ENCODE measurements around the gene NELFCD. TPM values are rescaled to one million over a fixed set of nuclear protein-coding genes. Genes with fewer than 3 reads are reported as not detected.
A peak's percentile ranks its signal among the peaks of the same experiment; 100 is the strongest.

Gene NELFCD
- total RNA-seq, 1 donor from 2014 or later = 70.4 TPM

DNA sequence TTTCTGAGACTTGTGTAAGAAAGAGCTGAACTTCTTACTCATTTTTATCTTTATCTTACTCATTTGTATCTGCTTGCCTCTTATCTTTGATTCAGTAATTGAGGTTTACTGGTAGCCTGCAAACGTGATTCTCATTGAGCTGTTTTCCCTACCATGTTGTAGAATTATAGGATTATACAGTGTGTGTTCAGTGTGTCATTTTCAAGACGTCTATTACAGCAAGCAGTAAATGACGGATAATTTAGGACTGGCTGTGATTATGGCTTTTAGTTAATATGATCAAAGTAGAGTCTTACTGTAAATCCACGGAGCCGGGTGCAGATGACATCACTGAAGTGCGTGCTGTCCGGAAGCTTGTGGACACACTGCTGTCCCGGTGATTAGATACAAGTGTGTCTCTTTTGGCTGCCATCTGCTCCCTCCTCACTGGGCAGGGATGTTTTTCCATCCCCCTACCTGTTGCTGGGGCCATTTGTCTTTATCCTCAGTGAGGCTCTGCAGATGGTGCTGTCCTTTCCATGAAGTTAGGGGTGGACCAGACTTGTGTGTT is 6.0 kb downstream of the NELFCD start:
- TF ChIP-seq, protein P1, sequence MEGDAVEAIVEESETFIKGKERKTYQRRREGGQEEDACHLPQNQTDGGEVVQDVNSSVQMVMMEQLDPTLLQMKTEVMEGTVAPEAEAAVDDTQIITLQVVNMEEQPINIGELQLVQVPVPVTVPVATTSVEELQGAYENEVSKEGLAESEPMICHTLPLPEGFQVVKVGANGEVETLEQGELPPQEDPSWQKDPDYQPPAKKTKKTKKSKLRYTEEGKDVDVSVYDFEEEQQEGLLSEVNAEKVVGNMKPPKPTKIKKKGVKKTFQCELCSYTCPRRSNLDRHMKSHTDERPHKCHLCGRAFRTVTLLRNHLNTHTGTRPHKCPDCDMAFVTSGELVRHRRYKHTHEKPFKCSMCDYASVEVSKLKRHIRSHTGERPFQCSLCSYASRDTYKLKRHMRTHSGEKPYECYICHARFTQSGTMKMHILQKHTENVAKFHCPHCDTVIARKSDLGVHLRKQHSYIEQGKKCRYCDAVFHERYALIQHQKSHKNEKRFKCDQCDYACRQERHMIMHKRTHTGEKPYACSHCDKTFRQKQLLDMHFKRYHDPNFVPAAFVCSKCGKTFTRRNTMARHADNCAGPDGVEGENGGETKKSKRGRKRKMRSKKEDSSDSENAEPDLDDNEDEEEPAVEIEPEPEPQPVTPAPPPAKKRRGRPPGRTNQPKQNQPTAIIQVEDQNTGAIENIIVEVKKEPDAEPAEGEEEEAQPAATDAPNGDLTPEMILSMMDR (IDR thresholded peaks at IDR 0.05; ENCODE audit: insufficient read depth, low read depth, low read length) = no peak
- no peak for TF ChIP-seq EZH2 (IDR thresholded peaks at IDR 0.05; ENCODE audit: insufficient read depth, low read length)
- Histone ChIP-seq H3K79me2 (ENCODE audit: insufficient read depth, low read length) (peaks cover 47% of the 10 kb centered on the region), H3K27ac (ENCODE audit: low read depth, low read length) (no peak overlapping the region), H3K4me3 (ENCODE audit: insufficient read depth, low read depth, low read length) (no peak overlapping the region), H3K36me3 (ENCODE audit: insufficient read depth, low read length) (peaks cover 30% of the 10 kb centered on the region), H4K20me1 (ENCODE audit: insufficient read depth, low read length) (peaks cover 56% of the 10 kb centered on the region), H3K9ac (ENCODE audit: low read length) (no peak overlapping the region), H3K4me1 (ENCODE audit: insufficient read depth, low read length) (peaks cover 4% of the 10 kb centered on the region), H3K27me3 (ENCODE audit: insufficient read depth, low read length) (no peaks in the 10 kb centered on the region), H3K4me2 (ENCODE audit: low read length) (no peak overlapping the region), H2AFZ (ENCODE audit: low read depth, low read length) (no peak overlapping the region), H3K9me3 (ENCODE audit: insufficient read depth, low read depth, low read length) (no peaks in the 10 kb centered on the region)
- Mint-ChIP-seq H3K4me1 (ENCODE audit: low read depth, unreplicated experiment) (peaks cover 14% of the 10 kb centered on the region), H3K27ac (ENCODE audit: unreplicated experiment) (no peak overlapping the region), H3K9me3 (ENCODE audit: unreplicated experiment) (no peaks in the 10 kb centered on the region), H3K36me3 (ENCODE audit: low read depth, unreplicated experiment) (peaks cover 2% of the 10 kb centered on the region), H3K27me3 (ENCODE audit: low read depth, unreplicated experiment) (no peaks in the 10 kb centered on the region), H3K4me3 (ENCODE audit: unreplicated experiment) (no peak overlapping the region)
- FAIRE-seq (no peak), DNase-seq (ENCODE audit: low read depth) (no peak)

DNA sequence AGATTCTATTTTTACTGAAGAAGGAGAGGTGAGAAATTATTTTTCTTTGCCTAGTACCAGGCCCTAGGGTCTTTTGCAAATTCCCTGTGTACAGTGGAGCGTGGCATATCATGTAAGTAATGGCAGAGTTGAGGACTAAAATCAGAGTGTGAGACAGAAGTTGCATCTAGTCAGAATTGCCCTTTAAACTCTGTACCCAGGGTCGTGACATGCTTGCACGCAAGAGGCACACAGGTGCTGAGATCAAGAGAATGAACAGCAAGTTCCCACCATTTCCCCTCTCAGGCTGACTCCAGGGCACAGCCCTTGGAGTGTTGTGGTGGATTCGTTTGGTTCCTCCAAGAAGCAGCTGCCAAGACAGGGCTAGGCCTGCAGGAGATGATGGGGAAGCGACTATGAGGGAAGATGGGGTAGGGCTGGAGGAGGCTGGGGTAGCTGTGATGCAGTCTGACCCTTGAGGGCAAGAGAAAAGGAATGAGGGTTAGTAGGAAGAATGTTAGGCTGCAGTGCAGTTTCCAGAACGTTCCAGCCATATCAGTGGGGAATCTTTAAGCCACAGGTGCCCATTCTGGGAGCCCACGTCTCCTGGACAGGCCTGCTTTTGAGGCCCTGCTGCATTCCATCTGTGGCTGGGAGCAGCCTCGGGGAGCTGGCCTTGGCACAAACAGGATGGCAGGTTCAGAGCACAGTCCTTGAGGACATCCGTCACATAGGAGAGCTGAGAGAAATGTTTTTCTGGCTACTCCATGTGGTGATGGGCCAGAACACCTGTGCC is 6.9 kb downstream of the NELFCD start:
- peak overlapping the region; percentile 55 for H3K27ac Mint-ChIP-seq (ENCODE audit: unreplicated experiment)
- peaks cover 38% of the 10 kb centered on the region for H3K36me3 ChIP-seq (ENCODE audit: insufficient read depth, low read length)
- no peaks in the 10 kb centered on the region for H3K36me3 Mint-ChIP-seq (ENCODE audit: low read depth, unreplicated experiment)
- no peak overlapping the region for H3K4me3 Mint-ChIP-seq (ENCODE audit: unreplicated experiment)
- H3K27me3 ChIP-seq (ENCODE audit: insufficient read depth, low read length) = no peaks in the 10 kb centered on the region
- peaks cover 38% of the 10 kb centered on the region for H3K79me2 ChIP-seq (ENCODE audit: insufficient read depth, low read length)
- H3K4me1 ChIP-seq (ENCODE audit: insufficient read depth, low read length) = no peaks in the 10 kb centered on the region
- H3K27ac ChIP-seq (ENCODE audit: low read depth, low read length) = no peak overlapping the region
- H3K9me3 Mint-ChIP-seq (ENCODE audit: unreplicated experiment) = no peaks in the 10 kb centered on the region
- TF ChIP-seq, protein P1 (IDR thresholded peaks at IDR 0.05; ENCODE audit: insufficient read depth, low read depth, low read length) = no peak
- no peak for TF ChIP-seq EZH2 (IDR thresholded peaks at IDR 0.05; ENCODE audit: insufficient read depth, low read length)
- DNase-seq (ENCODE audit: low read depth) (no peak), FAIRE-seq (no peak)
- no peak overlapping the region for H3K4me2 ChIP-seq (ENCODE audit: low read length)
- no peaks in the 10 kb centered on the region for H3K9me3 ChIP-seq (ENCODE audit: insufficient read depth, low read depth, low read length)
- H3K4me1 Mint-ChIP-seq (ENCODE audit: low read depth, unreplicated experiment) = peaks cover 9% of the 10 kb centered on the region
- no peak overlapping the region for H3K9ac ChIP-seq (ENCODE audit: low read length)
- no peak overlapping the region for H2AFZ ChIP-seq (ENCODE audit: low read depth, low read length)
- peaks cover 48% of the 10 kb centered on the region for H4K20me1 ChIP-seq (ENCODE audit: insufficient read depth, low read length)
- no peak overlapping the region for H3K4me3 ChIP-seq (ENCODE audit: insufficient read depth, low read depth, low read length)
- H3K27me3 Mint-ChIP-seq (ENCODE audit: low read depth, unreplicated experiment) = no peaks in the 10 kb centered on the region

DNA sequence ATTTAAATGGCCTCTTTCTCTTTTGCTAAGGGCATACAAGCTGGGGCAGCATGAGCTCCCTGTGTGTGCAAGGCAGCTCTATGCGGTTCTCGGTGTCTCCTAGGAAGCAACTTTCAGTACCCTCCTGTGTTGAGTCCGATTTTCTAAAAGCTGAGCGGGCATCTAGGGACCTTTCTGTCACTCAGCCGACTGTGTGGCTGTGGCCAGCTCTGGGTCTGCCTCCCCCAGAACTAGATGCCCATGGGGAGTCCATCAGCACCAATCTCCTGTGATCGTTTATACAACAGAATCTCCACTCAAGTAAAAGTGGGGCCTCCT is 7.5 kb downstream of the NELFCD start:
- Histone ChIP-seq H3K4me1 (ENCODE audit: insufficient read depth, low read length) (no peaks in the 10 kb centered on the region), H3K27me3 (ENCODE audit: insufficient read depth, low read length) (no peaks in the 10 kb centered on the region), H2AFZ (ENCODE audit: low read depth, low read length) (no peak overlapping the region), H4K20me1 (ENCODE audit: insufficient read depth, low read length) (peaks cover 47% of the 10 kb centered on the region), H3K4me3 (ENCODE audit: insufficient read depth, low read depth, low read length) (no peak overlapping the region), H3K79me2 (ENCODE audit: insufficient read depth, low read length) (peaks cover 35% of the 10 kb centered on the region), H3K9ac (ENCODE audit: low read length) (no peak overlapping the region), H3K9me3 (ENCODE audit: insufficient read depth, low read depth, low read length) (no peaks in the 10 kb centered on the region), H3K27ac (ENCODE audit: low read depth, low read length) (no peak overlapping the region), H3K36me3 (ENCODE audit: insufficient read depth, low read length) (peaks cover 44% of the 10 kb centered on the region), H3K4me2 (ENCODE audit: low read length) (no peak overlapping the region)
- Mint-ChIP-seq H3K4me1 (ENCODE audit: low read depth, unreplicated experiment) (peaks cover 9% of the 10 kb centered on the region), H3K27me3 (ENCODE audit: low read depth, unreplicated experiment) (no peaks in the 10 kb centered on the region), H3K27ac (ENCODE audit: unreplicated experiment) (no peak overlapping the region), H3K4me3 (ENCODE audit: unreplicated experiment) (no peak overlapping the region), H3K9me3 (ENCODE audit: unreplicated experiment) (no peaks in the 10 kb centered on the region), H3K36me3 (ENCODE audit: low read depth, unreplicated experiment) (no peaks in the 10 kb centered on the region)
- FAIRE-seq = no peak
- DNase-seq (ENCODE audit: low read depth) = no peak
- no peak for TF ChIP-seq EZH2 (IDR thresholded peaks at IDR 0.05; ENCODE audit: insufficient read depth, low read length)
- TF ChIP-seq, protein P1 (IDR thresholded peaks at IDR 0.05; ENCODE audit: insufficient read depth, low read depth, low read length) = no peak

Data from astrocyte (in vitro differentiated cells and primary cell).